CD14-positive monocyte (primary cell): ENCODE measurements around the gene COQ4. TPM values are rescaled to one million over a fixed set of nuclear protein-coding genes. Genes with fewer than 3 reads are reported as not detected.

Experiments
- DNase-seq, 3 donors: peaks; one replicate each; pipeline ENCODE4 v3.0.0-alpha.2; 2011 to 2022
- H2AFZ ChIP-seq: 2 replicates; pipeline ENCODE4 v1.6.0; 2012; ENCODE audit warnings: mild to moderate bottlenecking, low read depth, low read length, inconsistent platforms; ENCODE audit not compliant: insufficient read depth, poor library complexity, severe bottlenecking
- H3K27ac ChIP-seq, 2 donors: 1 replicate in 1 of 2; 2 replicates in 1 of 2; pipeline ENCODE4 v1.5.1; 2012 to 2013; ENCODE audit warnings: low read length in 2 of 2, control low read depth in 1 of 2, inconsistent platforms in 1 of 2, low read depth in 1 of 2, mild to moderate bottlenecking in 1 of 2
- H3K27me3 ChIP-seq, 2 donors: one replicate each; pipeline versions ENCODE4 v1.6.0 to v1.6.1; 2011 to 2013; ENCODE audit warnings: low read length in 2 of 2; ENCODE audit not compliant: control insufficient read depth in 2 of 2, insufficient read depth in 2 of 2
- H3K36me3 ChIP-seq, 2 donors: replicated peaks in 1 of 2; 1 replicate in 1 of 2; 2 replicates in 1 of 2; pipeline versions ENCODE4 v1.5.1 to v1.6.1; 2012 to 2013; ENCODE audit warnings: low read length in 2 of 2, control low read depth in 1 of 2, inconsistent platforms in 1 of 2, mild to moderate bottlenecking in 1 of 2; ENCODE audit not compliant: insufficient read depth in 2 of 2, control insufficient read depth in 1 of 2
- H3K4me1 ChIP-seq, 2 donors: 1 replicate in 1 of 2; 2 replicates in 1 of 2; pipeline versions ENCODE4 v1.5.1 to v1.6.1; 2012 to 2013; ENCODE audit warnings: low read length in 2 of 2, control low read depth in 1 of 2, inconsistent platforms in 1 of 2, mild to moderate bottlenecking in 1 of 2, moderate library complexity in 1 of 2; ENCODE audit not compliant: insufficient read depth in 2 of 2, control insufficient read depth in 1 of 2
- H3K4me2 ChIP-seq: replicated peaks from 2 replicates; pipeline ENCODE3; 2012; ENCODE audit warnings: low read length, moderate library complexity, mild to moderate bottlenecking; ENCODE audit not compliant: poor library complexity, severe bottlenecking; ENCODE audit errors: extremely low read depth
- H3K4me3 ChIP-seq, 3 experiments: fragments of 200-600 bp in 1 of 3; sonication (generic) in 1 of 3; replicated peaks in 1 of 3; 1 replicate in 2 of 3; 2 replicates in 1 of 3; pipeline ENCODE4 v1.5.1; 2011 to 2013; ENCODE audit warnings: low read length in 3 of 3, mild to moderate bottlenecking in 3 of 3, control low read depth in 2 of 3, low read depth in 2 of 3, inconsistent platforms in 1 of 3, moderate library complexity in 1 of 3
- H3K79me2 ChIP-seq: 2 replicates; pipeline ENCODE4 v1.6.0; 2012; ENCODE audit warnings: mild to moderate bottlenecking, control low read depth, inconsistent platforms, low read length, moderate library complexity; ENCODE audit not compliant: insufficient read depth
- H3K9ac ChIP-seq: 2 replicates; pipeline ENCODE4 v1.6.0; 2017; ENCODE audit warnings: low read length, mild to moderate bottlenecking; ENCODE audit not compliant: insufficient read depth, poor library complexity, severe bottlenecking
- H3K9me3 ChIP-seq, 2 donors: replicated peaks in 1 of 2; 1 replicate in 1 of 2; 2 replicates in 1 of 2; pipeline versions ENCODE4 v1.5.1 to v1.6.1; 2012 to 2013; ENCODE audit warnings: low read length in 2 of 2, control low read depth in 1 of 2; ENCODE audit not compliant: control insufficient read depth in 1 of 2, insufficient read depth in 1 of 2
- H4K20me1 ChIP-seq: 2 replicates; pipeline ENCODE4 v1.6.0; 2012; ENCODE audit warnings: mild to moderate bottlenecking, low read length, control low read depth, moderate library complexity; ENCODE audit not compliant: insufficient read depth
- H3K27ac Mint-ChIP-seq, 7 donors: one replicate each; pipeline ENCODE4 v1.8.0; 2020; ENCODE audit warnings: mild to moderate bottlenecking in 7 of 7, mixed read lengths in 7 of 7, moderate library complexity in 6 of 7, inconsistent platforms in 2 of 7
- H3K27me3 Mint-ChIP-seq, 3 donors: one replicate each; pipeline ENCODE4 v1.8.0; 2021 to 2022; ENCODE audit warnings: low read depth in 3 of 3, mild to moderate bottlenecking in 3 of 3, mixed read lengths in 3 of 3, moderate library complexity in 3 of 3, inconsistent platforms in 1 of 3
- H3K36me3 Mint-ChIP-seq, 2 donors: one replicate each; pipeline ENCODE4 v1.8.0; 2020; ENCODE audit warnings: mixed read lengths in 2 of 2, inconsistent platforms in 1 of 2, mild to moderate bottlenecking in 1 of 2
- H3K4me1 Mint-ChIP-seq: one replicate; pipeline ENCODE4 v1.8.0; 2020; ENCODE audit warnings: mild to moderate bottlenecking, mixed read lengths
- H3K4me3 Mint-ChIP-seq, 2 donors: one replicate each; pipeline ENCODE4 v1.8.0; 2020; ENCODE audit warnings: mild to moderate bottlenecking in 2 of 2, mixed read lengths in 2 of 2, moderate library complexity in 1 of 2
- H3K9me3 Mint-ChIP-seq, 7 donors: one replicate each; pipeline ENCODE4 v1.8.0; 2020 to 2022; ENCODE audit warnings: mixed read lengths in 7 of 7, mild to moderate bottlenecking in 6 of 7, moderate library complexity in 6 of 7, inconsistent platforms in 2 of 7
- WGBS: methylation state at CpG from one replicate; pipeline ENCODE4 v1.1.5; 2013; ENCODE audit warnings: missing lambda C conversion rate; ENCODE audit not compliant: insufficient coverage; 5-methylcytosine and 5-hydroxymethylcytosine counted together
- intact Hi-C, 2 donors: fragments of 100-400 bp; cut with micrococcal nuclease; formaldehyde crosslinking; loops; one replicate each; pipeline versions ENCODE4 v1.15.0 to v1.15.1; 2023
- polyA plus RNA-seq, 3 donors: library from polyadenylated mRNA; depleted of rRNA in 1 of 3; unstranded in 2 of 3; stranded (reverse) in 1 of 3; fragments of 300-500 nt in 2 of 3; fragments of >200 nt in 1 of 3; fragmentation: Illumina TruSeq in 2 of 3; gene quantifications; 1 replicate in 2 of 3; 2 replicates in 1 of 3; pipeline ENCODE4 v1.2.3, GENCODE V29; 2012 to 2021
- TF ChIP-seq, protein P1 (sequence below): fragments of 200-600 bp; IDR thresholded peaks from one replicate; pipeline ENCODE4 v1.8.0; 2022; ENCODE audit warnings: antibody characterized with exemption, mild to moderate bottlenecking

COQ4 gene
- polyA plus RNA-seq, 3 donors = 19.9 to 32.6 (median 20.4) TPM

DNA sequence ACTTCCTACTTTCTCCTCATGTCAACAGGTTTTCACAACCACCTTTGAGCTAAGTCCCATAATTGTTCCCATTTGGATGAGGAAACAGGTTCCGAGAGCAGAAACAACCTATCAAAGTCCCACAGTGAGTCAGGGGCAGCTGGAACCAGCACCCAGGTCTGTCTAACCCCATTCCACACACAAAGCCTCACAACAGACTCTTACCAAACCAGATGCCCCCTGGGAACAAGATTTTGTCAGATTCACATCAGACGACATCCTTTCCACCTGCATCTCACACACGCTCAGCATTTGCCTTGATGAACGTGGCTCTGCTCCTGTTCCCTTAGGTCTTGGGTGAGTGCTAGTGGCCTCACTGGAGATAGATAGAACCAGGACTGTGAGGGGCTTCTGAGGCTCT lies 29.5 kb upstream of the COQ4 start:
- no peak for DNase-seq
- Histone ChIP-seq H2AFZ (no peak overlapping the region), H3K79me2 (no peaks in the 10 kb centered on the region), H3K36me3 (no peaks in the 10 kb centered on the region), H3K4me3 (no peak overlapping the region), H3K4me2 (no peak overlapping the region), H3K27me3 (no peaks in the 10 kb centered on the region), H3K9ac (no peak overlapping the region), H3K4me1 (no peaks in the 10 kb centered on the region), H3K9me3 (no peaks in the 10 kb centered on the region), H4K20me1 (no peaks in the 10 kb centered on the region), H3K27ac (no peak overlapping the region)
- Mint-ChIP-seq H3K27me3 (no peaks in the 10 kb centered on the region), H3K36me3 (peaks cover 3 to 15% of the 10 kb centered on the region in 2 donors), H3K9me3 (no peaks in the 10 kb centered on the region), H3K4me1 (no peaks in the 10 kb centered on the region), H3K27ac (no peak overlapping the region), H3K4me3 (no peak overlapping the region)
- WGBS = 100% methylated on average over 1 of the region's 4 CpGs
- TF ChIP-seq, protein P1, sequence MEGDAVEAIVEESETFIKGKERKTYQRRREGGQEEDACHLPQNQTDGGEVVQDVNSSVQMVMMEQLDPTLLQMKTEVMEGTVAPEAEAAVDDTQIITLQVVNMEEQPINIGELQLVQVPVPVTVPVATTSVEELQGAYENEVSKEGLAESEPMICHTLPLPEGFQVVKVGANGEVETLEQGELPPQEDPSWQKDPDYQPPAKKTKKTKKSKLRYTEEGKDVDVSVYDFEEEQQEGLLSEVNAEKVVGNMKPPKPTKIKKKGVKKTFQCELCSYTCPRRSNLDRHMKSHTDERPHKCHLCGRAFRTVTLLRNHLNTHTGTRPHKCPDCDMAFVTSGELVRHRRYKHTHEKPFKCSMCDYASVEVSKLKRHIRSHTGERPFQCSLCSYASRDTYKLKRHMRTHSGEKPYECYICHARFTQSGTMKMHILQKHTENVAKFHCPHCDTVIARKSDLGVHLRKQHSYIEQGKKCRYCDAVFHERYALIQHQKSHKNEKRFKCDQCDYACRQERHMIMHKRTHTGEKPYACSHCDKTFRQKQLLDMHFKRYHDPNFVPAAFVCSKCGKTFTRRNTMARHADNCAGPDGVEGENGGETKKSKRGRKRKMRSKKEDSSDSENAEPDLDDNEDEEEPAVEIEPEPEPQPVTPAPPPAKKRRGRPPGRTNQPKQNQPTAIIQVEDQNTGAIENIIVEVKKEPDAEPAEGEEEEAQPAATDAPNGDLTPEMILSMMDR = no peak
- intact Hi-C loops = loop anchor here in 1 of 2 donors (10.0 kb wide), 1 partner anchor 122 kb away; no protein-coding TSS in a partner anchor

DNA sequence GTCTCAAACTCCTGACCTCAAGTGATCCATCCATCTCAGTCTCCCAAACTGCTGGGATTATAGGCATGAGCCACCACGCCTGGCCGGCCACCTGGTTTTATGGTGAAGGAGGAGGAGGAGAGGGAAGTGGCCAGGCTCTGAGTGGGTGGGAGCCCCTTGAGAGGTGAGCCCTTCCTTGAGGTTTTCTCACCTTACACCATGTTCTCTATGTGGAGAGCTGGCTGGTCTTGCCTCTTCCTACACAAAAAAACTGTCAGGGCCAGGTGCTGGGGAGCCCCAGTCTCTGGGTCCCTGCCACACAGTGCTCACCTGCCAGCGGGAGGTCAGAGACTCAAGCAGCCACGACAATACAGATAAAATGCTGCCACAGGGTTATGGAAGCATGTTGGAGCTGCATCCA lies 28.5 kb upstream of the COQ4 start:
- no peak for DNase-seq
- WGBS = 94% methylated on average over 2 of the region's 4 CpGs

More for the DNA sequence above, 28.5 kb upstream of the COQ4 start:
- Mint-ChIP-seq H3K27ac (no peak overlapping the region), H3K9me3 (no peaks in the 10 kb centered on the region), H3K4me1 (no peaks in the 10 kb centered on the region), H3K27me3 (no peaks in the 10 kb centered on the region), H3K4me3 (no peak overlapping the region), H3K36me3 (peaks cover 0 to 7% of the 10 kb centered on the region in 2 donors)
- TF ChIP-seq, protein P1 = no peak
- Histone ChIP-seq H3K9ac (no peak overlapping the region), H3K27ac (no peak overlapping the region), H3K79me2 (no peaks in the 10 kb centered on the region), H3K4me1 (no peaks in the 10 kb centered on the region), H3K9me3 (no peaks in the 10 kb centered on the region), H3K27me3 (no peaks in the 10 kb centered on the region), H3K4me3 (no peak overlapping the region), H3K36me3 (no peaks in the 10 kb centered on the region), H4K20me1 (no peaks in the 10 kb centered on the region), H3K4me2 (no peak overlapping the region), H2AFZ (no peak overlapping the region)
- intact Hi-C loops = loop anchor here in 1 of 2 donors (10.0 kb wide), 1 partner anchor 121 kb away; no protein-coding TSS in a partner anchor
